Activated gamma-delta T cell treated with Interleukin-2 at 50 U/mL for 16 hours (primary cell): ENCODE results near the gene TET2.

Experiments
- DNase-seq: peaks from one replicate; pipeline ENCODE4 v3.0.0-alpha.2; 2020

TET2 gene

GRCh38 chr4:105236202-105236915 is 89.7 kb downstream of the TET2 start:
- no peak for DNase-seq

- no peak for DNase-seq
Measured at GRCh38 chr4:105236916-105237311, 90.2 kb downstream of the TET2 start.

DNA sequence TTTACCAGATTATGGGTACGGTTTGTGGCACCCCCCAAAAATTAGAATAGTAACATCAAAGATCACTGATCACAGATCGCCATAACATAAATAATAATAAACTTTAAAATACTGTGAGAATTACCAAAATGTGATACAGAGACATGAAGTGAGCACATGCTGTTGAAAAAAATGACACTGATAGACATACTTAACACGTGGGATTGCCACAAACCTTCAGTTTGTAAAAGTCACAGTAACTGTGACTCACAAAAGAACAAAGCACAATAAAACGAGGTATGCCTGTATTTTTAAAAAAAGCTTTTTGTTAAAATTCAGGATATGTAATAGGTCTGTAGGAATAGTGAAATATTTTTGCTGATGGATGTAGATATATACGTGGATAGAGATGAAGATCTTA is 93.4 kb downstream of the TET2 start:
- DNase-seq = no peak

DNA sequence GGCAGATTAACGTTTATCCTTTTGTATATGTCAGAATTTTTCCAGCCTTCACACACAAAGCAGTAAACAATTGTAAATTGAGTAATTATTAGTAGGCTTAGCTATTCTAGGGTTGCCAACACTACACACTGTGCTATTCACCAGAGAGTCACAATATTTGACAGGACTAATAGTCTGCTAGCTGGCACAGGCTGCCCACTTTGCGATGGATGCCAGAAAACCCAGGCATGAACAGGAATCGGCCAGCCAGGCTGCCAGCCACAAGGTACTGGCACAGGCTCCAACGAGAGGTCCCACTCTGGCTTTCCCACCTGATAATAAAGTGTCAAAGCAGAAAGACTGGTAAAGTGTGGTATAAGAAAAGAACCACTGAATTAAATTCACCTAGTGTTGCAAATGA is 94.8 kb downstream of the TET2 start:
- DNase-seq = no peak

- no peak for DNase-seq
Measured at GRCh38 chr4:105243446-105243845, 96.8 kb downstream of the TET2 start.

GRCh38 chr4:105246712-105247111 is 100.0 kb downstream of the TET2 start:
- DNase-seq = no peak

GRCh38 chr4:105248613-105249012 is 101.9 kb downstream of the TET2 start:
- DNase-seq = no peak

GRCh38 chr4:105257817-105258495 is 111.3 kb downstream of the TET2 start:
- no peak for DNase-seq

GRCh38 chr4:105265689-105266088 is 119.0 kb downstream of the TET2 start:
- no peak for DNase-seq

GRCh38 chr4:105267280-105267679 is 120.6 kb downstream of the TET2 start:
- DNase-seq = no peak

- no peak for DNase-seq
Measured at GRCh38 chr4:105272002-105272401, 125.3 kb downstream of the TET2 start.

DNA sequence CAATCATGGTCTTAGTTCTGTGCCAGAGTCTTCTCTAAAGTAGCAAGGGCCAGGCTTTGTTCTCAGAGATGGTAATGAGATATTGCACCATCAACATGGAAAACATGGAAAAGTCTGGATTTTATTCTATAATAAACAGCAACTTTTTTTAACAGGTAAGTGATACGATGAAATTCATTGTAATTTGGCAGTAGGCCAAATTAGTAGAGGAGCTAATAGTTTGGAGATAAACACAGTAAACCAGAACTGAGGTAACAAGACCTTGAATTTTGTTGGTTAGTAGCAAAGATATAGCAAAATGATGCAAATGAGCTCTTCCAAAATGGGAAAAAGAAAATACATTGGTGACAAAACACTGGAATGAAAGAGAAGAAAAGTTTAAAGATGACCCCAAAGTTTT is 126.6 kb downstream of the TET2 start:
- DNase-seq = no peak

DNA sequence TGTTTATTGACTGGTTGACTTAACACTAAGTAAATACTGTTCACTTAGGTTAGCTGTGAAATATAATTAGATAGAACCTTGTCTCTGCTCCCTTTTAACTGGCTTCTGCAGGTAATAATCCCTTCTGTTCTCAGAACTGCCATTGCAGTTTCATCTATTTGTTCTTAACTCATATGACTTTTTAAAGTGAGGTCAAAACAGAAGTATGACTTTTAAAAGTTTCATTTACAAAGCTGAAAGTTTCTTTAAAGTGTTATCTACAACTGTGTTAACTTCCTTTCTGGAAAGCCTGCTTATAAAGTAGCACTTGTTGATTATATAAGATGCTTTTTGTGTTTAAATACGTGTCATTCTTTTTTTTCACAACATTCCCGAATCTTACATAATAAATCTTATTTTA is 127.4 kb downstream of the TET2 start:
- DNase-seq = no peak

- DNase-seq = no peak
Measured at GRCh38 chr4:105274504-105274903, 127.8 kb downstream of the TET2 start.

DNA sequence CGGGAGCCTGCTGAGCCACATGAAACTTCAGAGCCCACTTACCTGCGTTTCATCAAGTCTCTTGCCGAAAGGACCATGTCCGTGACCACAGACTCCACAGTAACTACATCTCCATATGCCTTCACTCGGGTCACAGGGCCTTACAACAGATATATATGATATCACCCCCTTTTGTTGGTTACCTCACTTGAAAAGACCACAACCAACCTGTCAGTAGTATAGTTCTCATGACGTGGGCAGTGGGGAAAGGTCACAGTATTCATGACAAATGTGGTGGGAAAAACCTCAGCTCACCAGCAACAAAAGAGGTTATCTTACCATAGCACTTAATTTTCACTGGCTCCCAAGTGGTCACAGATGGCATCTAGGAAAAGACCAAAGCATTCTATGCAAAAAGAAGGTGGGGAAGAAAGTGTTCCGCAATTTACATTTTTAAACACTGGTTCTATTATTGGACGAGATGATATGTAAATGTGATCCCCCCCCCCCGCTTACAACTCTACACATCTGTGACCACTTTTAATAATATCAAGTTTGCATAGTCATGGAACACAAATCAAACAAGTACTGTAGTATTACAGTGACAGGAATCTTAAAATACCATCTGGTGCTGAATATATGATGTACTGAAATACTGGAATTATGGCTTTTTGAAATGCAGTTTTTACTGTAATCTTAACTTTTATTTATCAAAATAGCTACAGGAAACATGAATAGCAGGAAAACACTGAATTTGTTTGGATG is 129.9 kb downstream of the TET2 start:
- no peak for DNase-seq

DNA sequence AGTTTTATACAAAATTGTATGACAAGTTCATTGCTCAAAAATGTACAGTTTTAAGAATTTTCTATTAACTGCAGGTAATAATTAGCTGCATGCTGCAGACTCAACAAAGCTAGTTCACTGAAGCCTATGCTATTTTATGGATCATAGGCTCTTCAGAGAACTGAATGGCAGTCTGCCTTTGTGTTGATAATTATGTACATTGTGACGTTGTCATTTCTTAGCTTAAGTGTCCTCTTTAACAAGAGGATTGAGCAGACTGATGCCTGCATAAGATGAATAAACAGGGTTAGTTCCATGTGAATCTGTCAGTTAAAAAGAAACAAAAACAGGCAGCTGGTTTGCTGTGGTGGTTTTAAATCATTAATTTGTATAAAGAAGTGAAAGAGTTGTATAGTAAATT is 131.0 kb downstream of the TET2 start:
- DNase-seq = no peak

GRCh38 chr4:105279314-105279713 is 132.6 kb downstream of the TET2 start:
- DNase-seq = no peak

DNA sequence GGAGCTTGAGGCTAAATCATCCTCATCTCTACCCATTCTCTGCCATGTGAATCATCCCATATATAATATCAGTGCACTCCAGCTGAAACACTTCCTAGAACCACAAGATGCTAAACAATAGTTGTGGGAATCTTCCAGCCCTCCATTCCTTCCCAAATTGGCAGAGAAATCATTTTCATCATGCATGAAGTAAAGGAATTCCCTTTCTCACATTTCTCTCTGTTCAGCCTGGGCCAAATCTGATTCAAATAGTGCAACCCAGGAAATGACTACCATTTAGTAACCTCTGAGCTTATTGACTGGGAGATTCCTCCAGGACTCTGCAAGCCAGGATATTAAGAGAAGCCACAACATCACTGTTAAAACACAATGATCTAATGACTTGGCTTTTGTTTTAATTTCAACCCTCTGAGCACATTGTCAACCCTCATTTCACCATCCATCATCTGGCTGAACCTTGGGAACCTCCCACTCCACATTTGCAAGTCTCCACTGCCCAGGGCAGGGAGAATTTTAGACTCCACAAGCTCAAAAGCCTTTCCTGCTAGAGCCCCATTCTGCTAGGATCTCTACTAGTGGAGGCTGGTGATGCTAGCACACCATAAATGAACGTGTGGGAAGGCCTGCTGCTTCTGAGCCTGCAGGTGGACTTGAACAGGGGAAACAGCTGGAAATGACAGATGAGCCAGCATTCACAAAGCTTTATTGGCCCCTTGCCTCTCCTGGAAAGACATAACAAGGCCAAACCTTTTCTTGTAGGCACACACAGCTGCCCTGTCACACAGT is 133.9 kb downstream of the TET2 start:
- no peak for DNase-seq

DNA sequence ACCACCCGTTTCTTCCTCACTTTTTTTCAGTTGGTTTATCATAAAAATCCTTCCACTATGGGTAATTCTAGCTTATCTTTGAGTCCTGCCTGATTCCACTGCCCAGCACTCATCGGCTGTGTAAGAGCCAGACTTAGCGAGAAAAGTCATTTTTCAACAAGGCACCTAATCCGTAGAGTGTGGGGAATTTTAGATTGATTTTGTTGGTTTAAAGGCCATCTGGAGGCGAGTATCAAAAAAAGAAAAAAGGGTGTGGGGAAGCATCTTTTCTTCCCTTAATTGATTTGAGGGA is 134.4 kb downstream of the TET2 start:
- no peak for DNase-seq

- DNase-seq = no peak
Measured at GRCh38 chr4:105282489-105282888, 135.8 kb downstream of the TET2 start.

GRCh38 chr4:105283501-105283900 is 136.8 kb downstream of the TET2 start:
- no peak for DNase-seq

- no peak for DNase-seq
Measured at GRCh38 chr4:105288121-105288520, 141.4 kb downstream of the TET2 start.

- DNase-seq = no peak
Measured at GRCh38 chr4:105291925-105292324, 145.2 kb downstream of the TET2 start.

- no peak for DNase-seq
Measured at GRCh38 chr4:105293360-105293759, 146.7 kb downstream of the TET2 start.
